NCI-H187 (cell line): ENCODE results near the gene EPHB1.
"Not testable (repeated sequence)": the region's sequence is repeated elsewhere in the genome, so short reads cannot be mapped to it uniquely, and the experiment has no call there.

Experiments
- DNase-seq, 2 experiments: peaks; one replicate each; lab custom pipeline; 2025; lab: John Stamatoyannopoulos, UW

Gene EPHB1

DNA sequence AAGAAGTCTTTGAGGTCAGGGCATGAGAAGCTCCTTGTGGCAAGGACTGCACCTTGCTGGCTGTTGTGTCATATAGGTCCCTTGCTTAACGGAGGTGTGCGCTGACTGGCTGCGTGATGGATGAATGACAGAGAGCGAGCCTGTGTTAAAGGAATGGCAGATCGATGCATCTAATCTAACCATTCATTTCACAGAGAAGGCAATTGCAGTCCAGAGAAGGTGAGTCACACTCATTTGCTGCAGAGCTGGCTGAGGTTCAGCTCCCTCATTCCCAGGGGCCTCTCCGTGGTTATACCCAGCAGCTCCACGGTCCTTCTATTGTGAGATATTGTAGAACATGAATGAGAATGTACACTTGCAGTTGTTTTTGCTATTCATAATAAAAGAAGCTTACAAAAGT is 289.3 kb downstream of the EPHB1 start:
- DNase-seq, result no peak

GRCh38 chr3:135084976-135085375 is 289.9 kb downstream of the EPHB1 start:
- no peak for DNase-seq

DNA sequence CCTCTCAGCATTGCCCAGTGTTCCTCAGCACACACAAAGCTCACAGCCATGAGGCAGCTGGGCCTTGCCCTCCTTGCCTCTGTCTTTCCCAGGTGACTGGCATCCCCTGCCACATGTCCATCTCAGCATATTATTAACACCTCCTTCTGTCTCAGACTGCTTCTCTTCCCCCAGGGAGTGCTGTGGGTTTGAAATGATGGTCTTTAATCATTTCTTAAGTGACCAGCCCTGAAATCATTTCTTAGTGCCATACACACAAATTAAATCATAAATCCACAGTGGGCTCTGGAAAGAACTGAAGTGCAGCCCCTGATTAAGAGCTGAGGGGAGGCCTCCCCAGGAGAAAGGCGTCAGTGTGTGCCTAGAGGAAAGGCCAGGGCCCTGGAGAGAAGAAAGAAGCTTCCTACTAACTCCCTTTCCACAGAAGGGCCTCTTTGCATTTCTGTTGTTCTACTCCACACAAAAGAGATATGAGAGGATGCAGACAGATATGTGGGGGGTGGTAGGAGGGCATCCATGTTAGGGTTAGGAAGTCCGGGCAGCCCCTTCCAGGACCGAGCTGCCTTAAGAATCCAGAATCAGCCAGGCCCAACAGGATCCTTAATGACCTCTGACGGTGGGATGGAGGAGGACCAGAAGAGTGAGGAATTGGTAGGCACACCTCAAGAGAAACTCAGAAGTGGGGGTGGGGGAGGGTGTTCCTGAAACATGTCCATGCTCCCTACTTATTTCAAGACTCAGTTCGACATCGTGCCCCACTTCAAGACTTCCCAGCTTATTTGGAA is 290.8 kb downstream of the EPHB1 start:
- DNase-seq, result no peak

- DNase-seq, result no peak
Measured at GRCh38 chr3:135087782-135088181, 292.7 kb downstream of the EPHB1 start.

DNA sequence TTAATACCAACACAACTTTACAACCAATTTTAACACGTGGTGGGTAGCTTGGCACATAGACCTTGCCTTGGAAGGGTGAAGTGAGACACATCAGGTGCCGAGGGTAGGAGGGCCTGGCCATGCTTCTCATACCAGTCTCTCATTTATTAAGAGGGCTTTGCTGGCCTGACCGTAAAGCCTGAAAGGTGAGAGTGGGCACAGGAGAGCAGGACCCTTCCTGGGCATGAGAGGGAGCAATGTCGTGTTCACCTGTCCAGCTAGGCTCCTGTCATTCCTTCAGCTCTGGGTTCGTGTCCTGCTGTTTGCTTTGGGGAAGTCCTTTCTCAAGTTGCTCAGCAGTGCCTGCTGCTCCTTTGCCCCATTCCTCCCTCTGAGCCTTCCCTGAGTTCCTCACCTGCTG is 294.4 kb downstream of the EPHB1 start:
- DNase-seq, result no peak

DNA sequence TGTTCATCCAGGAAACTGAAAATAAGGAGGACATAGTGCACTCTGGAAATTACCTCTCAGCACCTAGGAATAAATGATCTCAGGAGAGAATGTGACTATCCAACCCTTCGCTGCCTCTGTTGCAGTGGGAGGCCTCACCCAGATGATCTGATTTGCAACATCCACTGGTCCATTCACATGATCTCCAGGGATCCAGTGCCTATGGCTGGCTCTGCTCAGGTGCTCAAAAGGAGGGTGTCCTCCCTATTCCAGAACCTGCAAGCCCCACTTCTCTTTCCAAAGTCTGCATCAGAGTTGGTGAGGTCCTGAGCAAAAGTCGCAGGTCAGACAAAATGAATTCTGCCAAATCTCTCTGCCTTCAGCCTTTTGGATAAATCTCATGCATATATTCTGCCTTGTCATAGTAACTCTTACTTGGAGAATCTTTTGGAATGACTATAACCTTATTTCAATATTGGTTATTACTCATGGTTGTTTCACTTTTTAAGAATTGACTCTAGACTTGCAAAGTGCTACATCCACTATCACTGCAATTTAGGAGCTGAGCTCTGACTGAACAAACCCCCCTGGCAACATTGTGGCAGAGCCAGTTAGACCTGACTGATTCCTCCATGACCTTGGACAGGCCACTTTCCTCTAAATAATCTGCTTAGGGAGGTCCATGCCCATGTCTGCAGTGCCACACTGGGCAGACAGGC is 295.1 kb downstream of the EPHB1 start:
- DNase-seq, result no peak

DNA sequence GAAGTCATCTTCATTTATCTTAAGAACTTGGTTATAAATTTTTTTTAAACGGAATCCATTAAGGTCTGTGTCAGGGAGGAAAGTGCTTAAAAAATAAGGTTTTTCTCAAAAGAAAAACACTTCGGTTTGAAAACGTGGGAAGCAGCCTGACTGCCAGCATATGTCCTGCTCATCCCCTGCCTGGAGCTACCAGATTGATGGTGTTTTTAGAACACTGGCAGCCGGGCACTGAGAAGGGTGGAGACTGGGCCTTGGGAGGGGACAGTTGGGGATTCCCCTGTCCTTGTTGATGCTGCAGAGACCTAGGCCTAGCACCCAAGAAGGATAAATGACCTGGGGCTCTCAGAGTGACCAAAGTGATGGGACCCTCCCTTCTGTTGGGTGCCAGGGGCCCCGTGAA is 296.9 kb downstream of the EPHB1 start:
- no peak for DNase-seq

DNA sequence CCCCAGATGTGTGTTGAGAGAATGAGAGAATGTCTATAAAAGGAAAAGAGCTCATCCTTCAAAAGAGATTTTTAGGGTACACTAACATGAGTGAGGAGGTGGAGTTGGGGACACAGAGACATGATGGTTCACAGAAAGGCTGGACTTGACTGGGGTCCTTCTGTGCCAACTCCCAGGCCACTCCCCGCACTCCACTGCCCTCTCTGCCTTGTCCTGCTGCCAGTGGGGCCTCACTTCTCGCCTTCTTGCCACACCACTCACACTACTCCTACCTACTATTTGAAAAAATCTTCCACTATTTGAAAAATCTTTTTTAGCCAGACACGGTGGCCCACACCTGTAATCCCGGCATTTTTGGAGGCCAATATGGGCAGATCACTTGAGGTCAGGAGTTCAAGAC is 298.1 kb downstream of the EPHB1 start:
- no peak for DNase-seq

DNA sequence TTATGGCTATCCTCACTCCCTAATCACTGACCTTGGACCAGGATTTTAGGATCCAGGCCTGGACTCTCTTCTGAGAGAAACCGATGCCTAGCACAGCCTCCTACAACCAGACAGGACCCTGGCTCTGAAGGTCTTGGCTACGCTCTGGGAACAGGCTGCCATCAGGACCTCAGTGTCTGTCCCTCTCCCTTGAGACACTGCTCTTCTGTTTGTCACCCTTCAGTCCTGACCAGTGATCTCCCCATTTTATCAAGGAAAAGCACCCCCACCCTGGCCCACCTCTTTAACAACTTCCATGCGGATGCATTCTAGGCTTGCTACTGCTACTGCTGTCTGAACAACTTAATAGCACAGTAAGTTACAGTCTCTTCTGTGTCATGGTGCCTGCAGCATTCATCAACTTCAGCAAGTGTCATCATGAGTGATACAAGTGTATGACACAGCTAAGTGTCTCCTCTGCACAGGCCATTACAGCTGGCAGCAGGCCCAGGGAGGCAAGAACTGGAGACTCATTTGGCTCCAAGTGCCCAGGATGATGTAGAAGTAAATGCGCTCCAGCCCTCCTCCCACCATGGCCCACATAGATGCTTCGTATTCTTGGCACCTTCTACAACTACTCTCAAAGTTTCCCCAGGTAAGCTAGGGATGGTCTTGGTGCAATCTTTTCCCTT is 302.4 kb downstream of the EPHB1 start:
- peak; percentile 43 to 66 for DNase-seq

- DNase-seq, result no peak
Measured at GRCh38 chr3:135099734-135100355, 304.8 kb downstream of the EPHB1 start.

DNA sequence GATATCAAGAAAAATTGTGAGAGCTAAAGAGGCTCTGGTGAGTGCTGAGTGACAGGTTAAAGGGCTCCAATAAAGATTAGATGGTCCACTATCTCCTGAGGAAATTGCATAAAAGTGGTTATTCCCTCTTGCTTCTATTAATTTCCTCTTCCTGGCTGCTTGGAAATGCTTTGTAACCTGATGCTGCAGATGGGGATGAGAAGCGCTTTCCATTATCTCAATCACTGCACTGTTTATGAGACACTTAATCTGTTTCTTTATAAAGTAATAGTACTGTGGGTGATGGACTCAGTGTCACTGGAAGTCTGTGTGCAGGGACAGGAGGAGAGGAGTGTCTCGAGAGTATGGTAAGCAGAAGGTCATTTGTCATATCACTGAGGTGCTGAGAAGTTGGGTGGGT is 305.3 kb downstream of the EPHB1 start:
- DNase-seq, result peak in 1 of 2 experiments; percentile 43

- DNase-seq, result no peak
Measured at GRCh38 chr3:135103917-135104316, 308.9 kb downstream of the EPHB1 start.

DNA sequence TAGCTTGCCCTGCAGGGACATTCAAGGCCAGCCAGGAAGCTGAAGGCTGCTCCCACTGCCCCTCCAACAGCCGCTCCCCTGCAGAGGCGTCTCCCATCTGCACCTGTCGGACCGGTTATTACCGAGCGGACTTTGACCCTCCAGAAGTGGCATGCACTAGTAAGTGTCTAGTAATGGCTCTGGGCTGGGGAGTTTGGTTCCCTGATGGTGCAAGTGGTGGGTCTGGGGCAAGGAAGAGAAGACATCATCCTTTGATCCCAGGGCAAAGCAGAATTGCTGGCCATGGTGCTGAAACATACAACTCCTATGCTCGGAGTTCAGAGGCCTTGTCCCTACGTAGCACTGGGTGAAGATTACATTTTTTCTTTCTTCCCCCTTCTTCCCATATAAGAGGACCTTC is 311.4 kb downstream of the EPHB1 start:
- no peak for DNase-seq

DNA sequence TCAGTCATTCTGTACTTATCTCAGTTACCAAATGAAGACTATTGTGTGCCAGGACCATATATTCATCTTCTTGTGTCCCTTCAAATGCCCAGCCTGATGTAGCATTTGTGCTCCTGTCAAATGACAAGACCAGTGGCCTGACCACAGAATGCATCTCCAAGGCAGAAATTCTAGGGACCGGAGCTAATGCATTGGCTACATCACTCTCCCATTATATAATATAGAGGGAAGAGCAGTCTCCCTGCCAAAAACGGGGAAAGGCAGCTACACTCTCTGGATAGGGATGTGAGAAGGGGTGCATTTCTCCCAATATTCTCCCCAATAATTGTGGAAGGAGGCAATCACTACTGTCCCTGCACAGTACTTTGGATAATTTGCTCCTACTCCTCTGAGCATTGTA is 312.0 kb downstream of the EPHB1 start:
- no peak for DNase-seq

- no peak for DNase-seq
Measured at GRCh38 chr3:135109681-135110080, 314.6 kb downstream of the EPHB1 start.

DNA sequence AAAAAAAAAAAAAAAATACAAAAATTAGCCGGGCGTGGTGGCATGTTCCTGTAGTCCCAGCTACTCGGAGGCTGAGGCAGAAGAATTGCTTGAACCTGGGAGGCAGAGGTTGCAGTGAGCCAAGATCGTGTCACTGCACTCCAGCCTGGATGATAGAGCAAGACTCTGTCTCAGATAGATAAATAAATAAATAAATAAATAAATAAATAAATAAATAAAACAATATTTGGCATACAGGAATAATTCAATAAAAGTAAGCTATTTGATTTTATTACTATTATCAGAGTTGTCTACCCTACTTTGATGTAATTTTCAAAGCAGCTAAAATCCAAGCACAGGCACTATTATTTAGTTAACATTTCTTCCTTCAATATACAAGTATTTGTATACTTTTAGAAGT is 319.5 kb downstream of the EPHB1 start:
- DNase-seq, result not testable (repeated sequence)

DNA sequence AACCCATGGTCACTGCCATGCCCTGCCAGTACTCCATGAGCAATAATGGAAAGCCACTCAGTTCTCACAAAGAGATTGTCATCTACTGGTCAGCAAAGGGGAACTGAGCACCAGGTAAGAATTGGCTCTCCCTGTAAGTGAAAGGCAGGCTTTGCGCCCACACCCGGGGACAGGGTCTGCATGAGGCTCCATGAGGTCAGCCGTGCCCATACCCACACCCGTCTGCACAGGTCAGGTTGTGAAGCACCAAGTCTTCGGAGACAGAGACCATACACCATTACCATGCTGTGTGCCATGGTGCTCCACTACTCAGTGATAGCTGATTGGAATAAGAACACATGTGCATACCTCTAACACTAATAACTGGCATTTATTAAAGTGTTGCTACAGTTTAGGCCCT is 322.9 kb downstream of the EPHB1 start:
- DNase-seq, result no peak

GRCh38 chr3:135118792-135119191 is 323.7 kb downstream of the EPHB1 start:
- DNase-seq, result no peak

- no peak for DNase-seq
Measured at GRCh38 chr3:135125171-135125801, 330.2 kb downstream of the EPHB1 start.

- no peak for DNase-seq
Measured at GRCh38 chr3:135127946-135128470, 332.9 kb downstream of the EPHB1 start.

DNA sequence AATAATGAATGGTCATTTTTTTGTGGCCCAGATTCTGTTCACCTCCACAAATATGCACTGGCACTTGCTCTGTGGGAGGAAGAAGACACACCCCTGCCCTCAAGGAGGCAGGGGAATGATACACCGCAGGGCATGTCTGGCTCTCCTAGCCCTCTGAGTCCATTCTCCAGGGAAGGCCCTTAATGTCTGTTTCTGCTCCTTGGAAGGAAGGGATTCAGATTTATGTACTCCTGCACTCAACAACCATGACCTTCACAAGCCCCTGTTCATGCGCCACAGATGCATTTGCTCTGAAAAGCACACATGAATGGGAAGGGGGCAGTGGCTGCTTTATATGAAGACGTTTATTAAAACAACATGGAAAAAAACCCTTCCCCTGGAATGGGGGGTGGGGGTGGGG is 333.8 kb downstream of the EPHB1 start:
- DNase-seq, result peak in 1 of 2 experiments; percentile 13

GRCh38 chr3:135131290-135131689 is 336.2 kb downstream of the EPHB1 start:
- DNase-seq, result no peak
